Hematopoietic multipotent progenitor cell (in vitro differentiated cells): ENCODE data around the gene VPS26A. TPM values are rescaled to one million over a fixed set of nuclear protein-coding genes. Genes with fewer than 3 reads are reported as not detected.

Experiments
- DNase-seq, 3 donors: peaks; one replicate each; pipeline ENCODE4 v3.0.0-alpha.2; 2011 to 2015; ENCODE audit warnings: low read depth in 2 of 3, low spot score in 2 of 3
- small RNA-seq: library from RNA; depleted of rRNA; stranded (forward); fragments of <200 nt; gene quantifications from one replicate; pipeline ENCODE3, GENCODE V24; 2012
- total RNA-seq: library from RNA; depleted of rRNA; stranded (reverse); fragments of >200 nt; gene quantifications from one replicate; pipeline ENCODE4 v1.2.3, GENCODE V29; 2012

VPS26A gene
- total RNA-seq, 1 donor = 7.0 TPM

DNA sequence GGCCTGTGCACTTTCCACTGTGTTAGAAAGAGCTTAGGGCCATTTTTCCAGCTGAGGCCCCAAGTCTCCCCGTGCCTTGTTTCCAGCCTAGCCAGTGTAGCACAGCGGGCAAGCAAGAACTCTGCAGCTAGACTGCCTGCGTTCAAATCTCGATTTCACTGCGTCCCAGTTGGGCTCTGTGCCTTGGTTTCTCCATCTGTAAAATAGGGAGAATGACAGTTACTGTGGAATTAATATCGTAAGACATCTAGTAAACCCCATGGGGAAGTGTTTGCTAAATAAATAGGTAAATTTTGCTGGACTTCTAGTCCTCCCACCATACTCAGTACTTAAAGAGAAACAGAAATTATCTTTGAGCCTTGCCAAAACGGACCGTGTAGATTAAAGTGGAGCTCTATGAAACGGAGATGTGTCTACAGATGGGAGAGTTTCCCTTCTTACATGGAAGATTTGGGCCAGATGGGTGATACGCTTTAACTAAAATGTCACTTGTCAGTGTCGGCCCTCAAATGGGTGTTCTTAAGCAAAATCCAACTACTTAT, 92.7 kb downstream of the VPS26A start:
- no peak for DNase-seq

DNA sequence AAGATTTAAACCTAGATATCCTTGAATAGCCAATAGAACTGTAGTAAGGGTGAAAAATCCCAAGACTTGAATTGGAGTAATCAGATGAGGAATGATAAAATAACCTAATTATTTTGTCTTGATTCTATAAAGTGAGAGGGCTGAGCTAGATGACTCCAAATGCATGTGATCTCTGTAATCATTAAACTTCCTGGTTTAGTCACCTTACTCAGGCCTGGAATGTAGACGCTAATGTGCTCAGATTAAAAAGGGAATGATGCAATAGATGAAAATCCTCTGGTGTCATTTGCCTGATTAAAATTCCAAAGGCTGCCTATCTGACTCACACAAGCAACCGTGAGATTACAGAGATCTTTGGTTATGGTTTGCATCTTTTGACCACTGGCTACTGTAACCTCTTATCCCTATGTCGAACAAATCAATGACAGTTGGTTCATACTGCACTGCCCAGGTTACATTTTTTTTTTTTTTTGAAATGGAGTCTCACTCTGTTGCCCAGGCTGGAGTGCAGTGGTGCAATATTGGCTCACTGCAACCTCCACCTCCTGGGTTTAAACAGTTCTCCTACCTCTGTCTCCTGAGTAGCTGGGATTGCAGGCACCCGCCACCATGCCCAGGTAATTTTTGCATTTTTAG, 93.3 kb downstream of the VPS26A start:
- no peak for DNase-seq

DNA sequence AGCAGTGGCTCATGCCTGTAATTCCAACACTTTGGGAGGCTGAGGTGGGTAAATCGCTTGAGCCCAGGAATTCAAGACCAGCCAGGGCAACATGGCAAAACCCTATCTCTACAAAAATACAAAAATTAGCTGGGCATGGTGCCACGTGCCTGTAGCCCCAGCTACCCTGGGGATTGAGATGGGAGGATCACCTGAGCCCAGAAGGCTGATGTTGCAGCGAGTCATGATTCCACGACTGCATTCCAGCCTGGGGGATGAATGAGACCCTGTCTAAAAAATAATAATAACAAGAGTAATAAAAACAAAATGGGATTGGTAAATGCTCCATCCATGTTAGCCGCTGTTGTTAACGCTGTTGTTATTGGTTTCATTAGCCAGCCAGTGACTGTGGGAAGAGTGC, 94.9 kb downstream of the VPS26A start:
- no peak for DNase-seq

DNA sequence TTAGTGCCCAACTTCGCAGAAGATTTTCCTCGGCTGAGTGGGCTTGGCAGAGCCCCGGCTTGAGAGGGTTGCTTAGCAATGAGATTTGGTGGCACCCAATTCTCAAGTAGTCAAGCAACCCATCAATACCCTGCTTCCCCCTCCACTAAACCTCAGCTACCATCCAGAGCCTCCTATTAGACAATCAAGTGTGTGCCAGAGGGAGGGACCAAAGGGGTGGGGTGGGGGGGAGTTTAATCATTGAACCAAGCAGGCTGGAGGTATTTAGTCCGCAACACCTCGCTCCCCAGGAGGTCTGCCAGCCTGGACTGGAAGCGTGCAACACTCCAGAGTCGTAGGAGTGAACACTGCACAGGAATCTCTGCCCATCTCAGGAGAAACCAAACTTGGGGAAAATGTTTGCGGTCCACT, 96.1 kb downstream of the VPS26A start, which contains the start of gene HKDC1:
Gene HKDC1, plus strand, starts transcription at position 292 of the 411 bp plus-strand sequence. Its CDS starts 104 bp downstream, at position 396.
- no peak for DNase-seq

DNA sequence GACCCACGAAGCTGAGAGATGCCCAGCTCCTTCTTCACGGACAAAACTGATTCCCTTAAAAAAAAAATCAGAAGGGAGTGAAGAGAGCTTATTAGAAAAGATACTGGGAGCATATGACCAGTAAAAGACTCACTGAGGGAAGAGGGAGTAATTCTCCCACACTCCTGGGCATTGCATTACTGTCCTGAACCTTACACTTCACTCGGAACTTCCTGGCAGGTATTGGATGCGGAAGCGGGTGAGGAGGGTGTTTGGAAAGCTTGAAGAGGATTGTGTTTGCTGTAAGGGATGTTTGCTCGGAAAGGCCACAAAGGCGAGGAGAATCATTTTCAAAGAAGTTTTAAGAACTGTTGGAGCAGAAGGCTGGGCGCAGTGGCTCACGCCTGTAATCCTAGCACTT, 96.5 kb downstream of the VPS26A start:
- DNase-seq = no peak

Small RNA genes lying within 50 kb of the gene (small RNA-seq; reads per million reads assigned to genes)
- not detected for gene RF00017

Other genes starting within 250 kb of the VPS26A start
- 22.6 TPM for gene DDX50, start 222.9 kb upstream of the VPS26A start, total RNA-seq
- gene DDX21, start 168.0 kb upstream of the VPS26A start, total RNA-seq = 21.0 TPM
- 5.9 TPM for gene KIFBP, start 135.4 kb upstream of the VPS26A start, total RNA-seq
- 265 TPM for gene SRGN, start 36.1 kb upstream of the VPS26A start, total RNA-seq
- gene SUPV3L1, start 56.1 kb downstream of the VPS26A start, total RNA-seq = 11.8 TPM
- gene HKDC1, start 96.2 kb downstream of the VPS26A start, total RNA-seq = not detected
- gene HK1, start 154.3 kb downstream of the VPS26A start, total RNA-seq = 50.6 TPM